K562 (cell line): ENCODE measurements around the gene SERTAD3. TPM values are rescaled to one million over a fixed set of nuclear protein-coding genes. Genes with fewer than 3 reads are reported as not detected.

ENCODE experiments used
- GABPB1 ChIP-seq: sonication (generic); formaldehyde crosslinking; IDR thresholded peaks from 2 replicates; pipeline ENCODE4 v1.8.0; 2022; ENCODE audit warnings: mild to moderate bottlenecking, missing genetic modification reagents
- polyA plus RNA-seq, 8 experiments: library from polyadenylated mRNA; depleted of rRNA in 4 of 8; stranded (reverse) in 5 of 8; unstranded in 3 of 8; fragments of >200 nt; fragmentation: Nextera tagmentation in 2 of 8; fragmentation: Illumina TruSeq in 1 of 8; extraction: Ambion mirVana in 2 of 8; extraction: Trizol in 1 of 8; gene quantifications; 2 replicates each; pipeline versions ENCODE4 v1.2.1 to v1.2.3, GENCODE V29; 2011 to 2014; ENCODE audit warnings: inconsistent platforms in 1 of 8, missing spikeins in 1 of 8
- total RNA-seq, 7 experiments: library from RNA; depleted of rRNA in 6 of 7; stranded (reverse); fragments of >200 nt in 6 of 7; fragmentation: Illumina TruSeq in 2 of 7; extraction: Trizol in 2 of 7; gene quantifications; 2 replicates each; pipeline versions ENCODE4 v1.2.1 to v1.2.3, GENCODE V29; 2011 to 2021; ENCODE audit warnings: low replicate concordance in 1 of 7
- TF ChIP-seq, protein P1 (sequence below): fragments of 450-650 bp; IDR thresholded peaks from 2 replicates; pipeline ENCODE4 v1.6.1; 2016; ENCODE audit warnings: borderline replicate concordance
- TF ChIP-seq, protein P2 (sequence below), 2 experiments: fragments of 450-650 bp in 1 of 2; sonication (generic) in 1 of 2; formaldehyde crosslinking; conservative IDR thresholded peaks; 2 replicates each; pipeline versions ENCODE4 v1.4.0 to v1.8.1; 2020 to 2022; ENCODE audit warnings: mild to moderate bottlenecking in 1 of 2, missing genetic modification reagents in 1 of 2
- TF ChIP-seq, protein P3 (sequence below), 2 experiments: fragments of 450-650 bp; IDR thresholded peaks; 2 replicates each; pipeline ENCODE4 v1.6.1; 2016; ENCODE audit warnings: mild to moderate bottlenecking in 2 of 2, borderline replicate concordance in 1 of 2, low read depth in 1 of 2, moderate library complexity in 1 of 2
- TF ChIP-seq, protein P4 (sequence below): fragments of 450-650 bp; IDR thresholded peaks from 2 replicates; pipeline ENCODE4 v1.6.1; 2018; ENCODE audit not compliant: partially characterized antibody
- TF ChIP-seq, protein P5 (sequence below): fragments of 250-450 bp; sonication (Bioruptor Pico); IDR thresholded peaks from 2 replicates; pipeline ENCODE4 v1.5.0; 2022; ENCODE audit warnings: mild to moderate bottlenecking

The SERTAD3 gene
- total and polyA plus RNA-seq, 9 of the 15 experiments (the other 6 are each of a cell fraction or from before 2014, with no cell fraction given) = 5.4 to 28.9 (median 17.5) TPM

DNA sequence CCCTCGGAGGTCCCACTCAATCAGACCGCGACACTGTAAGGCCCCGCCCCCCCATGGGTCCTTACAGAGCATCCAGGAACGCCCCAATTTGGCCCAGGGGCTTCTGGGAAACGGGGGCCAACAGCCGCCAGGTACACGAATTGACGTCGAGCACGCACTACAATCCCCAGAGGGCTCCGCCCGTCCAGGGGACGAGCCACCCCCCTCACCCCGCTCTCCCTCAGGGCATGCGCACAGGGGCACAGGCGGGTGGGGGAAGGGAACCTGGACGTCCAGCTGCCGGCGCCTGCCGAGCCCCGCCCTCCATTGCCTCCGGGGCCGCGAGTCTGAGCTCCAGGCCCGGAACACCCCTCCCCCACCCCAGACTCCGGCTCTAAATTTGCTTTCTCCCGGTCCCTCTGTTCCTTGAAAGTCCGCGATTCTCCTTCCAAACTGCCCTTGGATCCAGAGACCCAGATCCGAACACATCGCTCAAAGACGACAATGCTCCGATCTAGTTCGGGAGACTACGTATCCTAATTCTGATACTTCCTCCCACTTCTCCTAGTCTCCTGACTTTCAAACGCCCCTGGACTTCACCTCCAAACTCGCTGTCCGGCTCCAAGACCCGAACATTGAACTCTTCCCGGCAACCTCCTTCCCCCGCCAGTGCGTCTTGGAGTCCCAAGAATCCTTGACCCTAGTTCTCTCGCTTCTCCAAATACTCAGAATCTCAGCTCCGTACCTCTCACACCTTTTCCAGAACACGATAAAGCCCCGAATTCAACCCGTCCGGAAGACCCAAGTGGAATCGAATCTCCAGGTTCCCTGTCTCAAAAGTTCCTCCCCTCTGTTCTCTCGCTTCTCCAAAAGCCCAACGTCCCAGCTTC lies 770 bp downstream of the SERTAD3 start (continued):
- TF ChIP-seq, protein P1, sequence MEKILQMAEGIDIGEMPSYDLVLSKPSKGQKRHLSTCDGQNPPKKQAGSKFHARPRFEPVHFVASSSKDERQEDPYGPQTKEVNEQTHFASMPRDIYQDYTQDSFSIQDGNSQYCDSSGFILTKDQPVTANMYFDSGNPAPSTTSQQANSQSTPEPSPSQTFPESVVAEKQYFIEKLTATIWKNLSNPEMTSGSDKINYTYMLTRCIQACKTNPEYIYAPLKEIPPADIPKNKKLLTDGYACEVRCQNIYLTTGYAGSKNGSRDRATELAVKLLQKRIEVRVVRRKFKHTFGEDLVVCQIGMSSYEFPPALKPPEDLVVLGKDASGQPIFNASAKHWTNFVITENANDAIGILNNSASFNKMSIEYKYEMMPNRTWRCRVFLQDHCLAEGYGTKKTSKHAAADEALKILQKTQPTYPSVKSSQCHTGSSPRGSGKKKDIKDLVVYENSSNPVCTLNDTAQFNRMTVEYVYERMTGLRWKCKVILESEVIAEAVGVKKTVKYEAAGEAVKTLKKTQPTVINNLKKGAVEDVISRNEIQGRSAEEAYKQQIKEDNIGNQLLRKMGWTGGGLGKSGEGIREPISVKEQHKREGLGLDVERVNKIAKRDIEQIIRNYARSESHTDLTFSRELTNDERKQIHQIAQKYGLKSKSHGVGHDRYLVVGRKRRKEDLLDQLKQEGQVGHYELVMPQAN = 0 out of 2 replicates have a peak, but pooled peaks have one; percentile 69
- TF ChIP-seq, protein P2, sequence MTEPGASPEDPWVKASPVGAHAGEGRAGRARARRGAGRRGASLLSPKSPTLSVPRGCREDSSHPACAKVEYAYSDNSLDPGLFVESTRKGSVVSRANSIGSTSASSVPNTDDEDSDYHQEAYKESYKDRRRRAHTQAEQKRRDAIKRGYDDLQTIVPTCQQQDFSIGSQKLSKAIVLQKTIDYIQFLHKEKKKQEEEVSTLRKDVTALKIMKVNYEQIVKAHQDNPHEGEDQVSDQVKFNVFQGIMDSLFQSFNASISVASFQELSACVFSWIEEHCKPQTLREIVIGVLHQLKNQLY (CRISPR knock-in tag; conservative IDR thresholded peaks at IDR 0.05) = 0 out of 4 replicates have a peak, but pooled peaks of 1 of the 2 experiments have one; percentile 62
- TF ChIP-seq GABPB1 (CRISPR knock-in tag) = peak; percentile 62
- TF ChIP-seq, protein P3, sequence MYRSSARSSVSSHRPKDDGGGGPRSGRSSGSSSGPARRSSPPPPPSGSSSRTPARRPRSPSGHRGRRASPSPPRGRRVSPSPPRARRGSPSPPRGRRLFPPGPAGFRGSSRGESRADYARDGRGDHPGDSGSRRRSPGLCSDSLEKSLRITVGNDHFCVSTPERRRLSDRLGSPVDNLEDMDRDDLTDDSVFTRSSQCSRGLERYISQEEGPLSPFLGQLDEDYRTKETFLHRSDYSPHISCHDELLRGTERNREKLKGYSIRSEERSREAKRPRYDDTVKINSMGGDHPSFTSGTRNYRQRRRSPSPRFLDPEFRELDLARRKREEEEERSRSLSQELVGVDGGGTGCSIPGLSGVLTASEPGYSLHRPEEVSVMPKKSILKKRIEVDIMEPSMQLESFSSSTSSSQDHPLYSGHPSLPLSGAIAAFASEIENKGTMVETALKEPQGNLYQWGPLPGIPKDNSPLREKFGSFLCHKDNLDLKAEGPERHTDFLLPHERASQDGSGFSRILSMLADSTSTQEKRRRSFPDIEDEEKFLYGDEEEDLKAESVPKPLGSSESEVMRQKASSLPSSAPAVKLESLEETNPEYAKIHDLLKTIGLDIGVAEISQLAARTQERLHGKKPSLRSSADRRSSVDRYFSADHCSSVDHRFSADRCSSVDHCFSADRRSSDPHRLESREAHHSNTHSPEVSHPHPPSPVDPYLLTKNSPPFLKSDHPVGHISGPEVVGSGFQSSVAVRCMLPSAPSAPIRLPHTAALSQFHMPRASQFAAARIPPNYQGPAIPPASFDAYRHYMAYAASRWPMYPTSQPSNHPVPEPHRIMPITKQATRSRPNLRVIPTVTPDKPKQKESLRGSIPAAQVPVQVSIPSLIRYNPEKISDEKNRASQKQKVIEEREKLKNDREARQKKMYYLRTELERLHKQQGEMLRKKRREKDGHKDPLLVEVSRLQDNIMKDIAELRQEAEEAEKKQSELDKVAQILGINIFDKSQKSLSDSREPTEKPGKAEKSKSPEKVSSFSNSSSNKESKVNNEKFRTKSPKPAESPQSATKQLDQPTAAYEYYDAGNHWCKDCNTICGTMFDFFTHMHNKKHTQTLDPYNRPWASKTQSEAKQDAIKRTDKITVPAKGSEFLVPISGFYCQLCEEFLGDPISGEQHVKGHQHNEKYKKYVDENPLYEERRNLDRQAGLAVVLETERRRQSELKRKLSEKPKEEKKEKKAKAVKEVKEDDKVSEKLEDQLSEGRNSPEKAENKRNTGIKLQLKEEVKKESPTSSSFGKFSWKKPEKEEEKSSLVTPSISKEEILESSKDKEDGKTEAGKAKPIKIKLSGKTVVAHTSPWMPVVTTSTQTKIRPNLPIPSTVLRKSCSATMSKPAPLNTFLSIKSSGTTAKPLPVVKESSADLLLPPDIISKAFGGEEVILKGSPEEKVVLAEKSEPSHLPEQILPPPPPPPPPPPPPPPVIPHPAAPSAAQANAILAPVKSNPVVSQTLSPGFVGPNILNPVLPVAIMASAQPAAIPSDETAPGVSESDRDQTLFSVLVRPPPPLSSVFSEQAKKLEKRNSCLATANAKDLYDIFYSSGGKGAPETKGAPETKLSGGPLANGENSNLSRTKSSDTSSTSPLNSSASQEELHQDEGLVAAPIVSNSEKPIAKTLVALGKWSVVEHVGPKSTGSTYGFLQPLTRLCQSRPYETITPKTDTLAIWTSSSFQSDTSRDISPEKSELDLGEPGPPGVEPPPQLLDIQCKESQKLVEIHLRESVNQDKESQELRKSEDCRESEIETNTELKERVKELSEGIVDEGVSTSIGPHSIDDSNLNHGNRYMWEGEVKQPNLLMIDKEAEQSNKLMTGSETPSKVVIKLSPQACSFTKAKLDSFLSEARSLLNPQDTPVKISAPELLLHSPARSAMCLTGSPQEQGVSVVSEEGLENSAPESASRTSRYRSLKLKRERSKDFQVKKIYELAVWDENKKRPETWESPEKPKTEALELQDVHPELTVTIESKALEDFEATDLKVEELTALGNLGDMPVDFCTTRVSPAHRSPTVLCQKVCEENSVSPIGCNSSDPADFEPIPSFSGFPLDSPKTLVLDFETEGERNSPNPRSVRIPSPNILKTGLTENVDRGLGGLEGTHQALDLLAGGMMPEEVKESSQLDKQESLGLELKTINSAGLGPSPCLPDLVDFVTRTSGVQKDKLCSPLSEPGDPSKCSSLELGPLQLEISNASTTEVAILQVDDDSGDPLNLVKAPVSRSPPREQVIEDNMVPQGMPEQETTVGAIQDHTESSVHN (IDR thresholded peaks at IDR 0.05; ENCODE audit: borderline replicate concordance in 1 of 2, low read depth in 1 of 2) = 0 out of 4 replicates have a peak, but pooled peaks of 1 of the 2 experiments have one; percentile 19
- TF ChIP-seq, protein P4, sequence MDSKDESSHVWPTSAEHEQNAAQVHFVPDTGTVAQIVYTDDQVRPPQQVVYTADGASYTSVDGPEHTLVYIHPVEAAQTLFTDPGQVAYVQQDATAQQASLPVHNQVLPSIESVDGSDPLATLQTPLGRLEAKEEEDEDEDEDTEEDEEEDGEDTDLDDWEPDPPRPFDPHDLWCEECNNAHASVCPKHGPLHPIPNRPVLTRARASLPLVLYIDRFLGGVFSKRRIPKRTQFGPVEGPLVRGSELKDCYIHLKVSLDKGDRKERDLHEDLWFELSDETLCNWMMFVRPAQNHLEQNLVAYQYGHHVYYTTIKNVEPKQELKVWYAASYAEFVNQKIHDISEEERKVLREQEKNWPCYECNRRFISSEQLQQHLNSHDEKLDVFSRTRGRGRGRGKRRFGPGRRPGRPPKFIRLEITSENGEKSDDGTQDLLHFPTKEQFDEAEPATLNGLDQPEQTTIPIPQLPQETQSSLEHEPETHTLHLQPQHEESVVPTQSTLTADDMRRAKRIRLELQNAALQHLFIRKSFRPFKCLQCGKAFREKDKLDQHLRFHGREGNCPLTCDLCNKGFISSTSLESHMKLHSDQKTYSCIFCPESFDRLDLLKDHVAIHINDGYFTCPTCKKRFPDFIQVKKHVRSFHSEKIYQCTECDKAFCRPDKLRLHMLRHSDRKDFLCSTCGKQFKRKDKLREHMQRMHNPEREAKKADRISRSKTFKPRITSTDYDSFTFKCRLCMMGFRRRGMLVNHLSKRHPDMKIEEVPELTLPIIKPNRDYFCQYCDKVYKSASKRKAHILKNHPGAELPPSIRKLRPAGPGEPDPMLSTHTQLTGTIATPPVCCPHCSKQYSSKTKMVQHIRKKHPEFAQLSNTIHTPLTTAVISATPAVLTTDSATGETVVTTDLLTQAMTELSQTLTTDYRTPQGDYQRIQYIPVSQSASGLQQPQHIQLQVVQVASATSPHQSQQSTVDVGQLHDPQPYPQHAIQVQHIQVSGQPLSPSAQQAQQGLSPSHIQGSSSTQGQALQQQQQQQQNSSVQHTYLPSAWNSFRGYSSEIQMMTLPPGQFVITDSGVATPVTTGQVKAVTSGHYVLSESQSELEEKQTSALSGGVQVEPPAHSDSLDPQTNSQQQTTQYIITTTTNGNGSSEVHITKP = peak; percentile 43
- TF ChIP-seq, protein P5, sequence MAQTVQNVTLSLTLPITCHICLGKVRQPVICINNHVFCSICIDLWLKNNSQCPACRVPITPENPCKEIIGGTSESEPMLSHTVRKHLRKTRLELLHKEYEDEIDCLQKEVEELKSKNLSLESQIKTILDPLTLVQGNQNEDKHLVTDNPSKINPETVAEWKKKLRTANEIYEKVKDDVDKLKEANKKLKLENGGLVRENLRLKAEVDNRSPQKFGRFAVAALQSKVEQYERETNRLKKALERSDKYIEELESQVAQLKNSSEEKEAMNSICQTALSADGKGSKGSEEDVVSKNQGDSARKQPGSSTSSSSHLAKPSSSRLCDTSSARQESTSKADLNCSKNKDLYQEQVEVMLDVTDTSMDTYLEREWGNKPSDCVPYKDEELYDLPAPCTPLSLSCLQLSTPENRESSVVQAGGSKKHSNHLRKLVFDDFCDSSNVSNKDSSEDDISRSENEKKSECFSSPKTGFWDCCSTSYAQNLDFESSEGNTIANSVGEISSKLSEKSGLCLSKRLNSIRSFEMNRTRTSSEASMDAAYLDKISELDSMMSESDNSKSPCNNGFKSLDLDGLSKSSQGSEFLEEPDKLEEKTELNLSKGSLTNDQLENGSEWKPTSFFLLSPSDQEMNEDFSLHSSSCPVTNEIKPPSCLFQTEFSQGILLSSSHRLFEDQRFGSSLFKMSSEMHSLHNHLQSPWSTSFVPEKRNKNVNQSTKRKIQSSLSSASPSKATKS (CRISPR knock-in tag) = no peak
